NCI-H1436 treated with DMSO at 0.1 percent for 48 hours (cell line): ENCODE measurements around the gene JAKMIP3.

Experiments used
- DNase-seq: peaks from one replicate; lab custom pipeline; 2025; lab: John Stamatoyannopoulos, UW

The JAKMIP3 gene

GRCh38 chr10:132044803-132045202, 20.9 kb upstream of the JAKMIP3 start:
- DNase-seq = no peak

- no peak for DNase-seq
Measured at GRCh38 chr10:132045324-132045723, 20.4 kb upstream of the JAKMIP3 start.

- DNase-seq = no peak
Measured at GRCh38 chr10:132047575-132048293, 18.0 kb upstream of the JAKMIP3 start.

- no peak for DNase-seq
Measured at GRCh38 chr10:132048294-132048667, 17.5 kb upstream of the JAKMIP3 start.

- no peak for DNase-seq
Measured at GRCh38 chr10:132050191-132050590, 15.6 kb upstream of the JAKMIP3 start.

GRCh38 chr10:132052124-132052523, 13.6 kb upstream of the JAKMIP3 start:
- no peak for DNase-seq

DNA sequence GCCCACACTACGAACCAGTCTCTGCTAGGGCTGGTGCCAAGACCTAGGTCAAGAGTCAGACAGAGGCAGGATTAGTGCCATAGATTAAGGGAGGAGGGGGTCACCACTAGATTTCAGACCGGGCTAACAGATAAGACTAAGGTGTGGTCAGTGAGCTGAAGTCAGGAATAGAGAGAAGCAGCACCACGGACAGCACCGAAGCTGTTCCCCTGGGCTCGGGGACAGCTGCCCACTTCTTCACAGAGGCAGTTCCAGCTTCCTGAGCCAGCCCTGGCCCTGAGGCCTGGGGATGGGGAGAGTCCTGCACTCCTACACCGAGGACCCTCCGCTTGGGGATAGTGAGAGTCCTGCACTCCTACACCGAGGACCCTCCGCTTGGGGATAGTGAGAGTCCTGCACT, 11.2 kb upstream of the JAKMIP3 start:
- no peak for DNase-seq

DNA sequence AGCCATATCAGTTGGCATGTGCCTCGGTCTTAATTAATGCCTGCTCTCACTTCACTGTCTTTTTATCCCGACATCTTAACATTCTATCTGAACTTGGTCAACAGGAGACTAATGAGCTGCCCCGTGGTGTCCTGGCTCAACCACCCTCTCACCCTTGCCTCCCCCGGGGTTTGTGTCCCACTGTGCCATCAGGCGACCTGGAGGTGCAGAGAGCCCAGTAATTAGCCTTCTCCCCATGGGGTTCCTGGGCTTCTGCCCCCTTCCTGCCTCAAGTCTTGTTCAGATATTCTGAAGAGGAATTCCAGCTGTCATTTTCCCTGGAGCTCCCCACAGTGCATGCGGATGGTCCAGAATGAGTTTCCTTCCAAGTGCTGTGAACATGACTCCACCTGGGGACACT, 10.1 kb upstream of the JAKMIP3 start:
- no peak for DNase-seq

- DNase-seq = no peak
Measured at GRCh38 chr10:132056663-132057062, 9.1 kb upstream of the JAKMIP3 start.

DNA sequence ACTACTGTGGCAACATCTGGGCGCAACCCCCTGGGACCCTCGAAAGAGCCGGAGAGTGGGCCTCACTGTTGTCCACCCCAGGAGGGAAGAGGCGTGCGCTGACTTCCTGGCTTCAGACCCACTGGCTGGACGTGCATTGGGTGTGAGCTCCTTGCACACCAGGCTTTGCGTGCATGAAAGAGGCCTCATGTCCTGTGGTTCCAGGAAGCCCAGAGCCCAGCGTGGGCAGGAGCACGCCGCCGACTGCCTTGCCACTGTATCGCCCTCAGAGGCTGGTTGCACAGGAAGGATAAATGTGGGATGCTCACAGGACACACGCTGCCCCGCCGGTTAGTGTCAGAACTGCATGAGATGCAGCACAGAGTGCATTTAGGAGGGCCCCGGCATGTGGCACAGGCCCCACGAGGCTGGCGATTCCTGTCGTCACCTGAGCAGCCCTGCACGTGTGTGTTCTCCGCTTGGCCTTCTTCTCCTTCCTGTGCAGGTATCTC, 8.5 kb upstream of the JAKMIP3 start:
- DNase-seq = no peak

DNA sequence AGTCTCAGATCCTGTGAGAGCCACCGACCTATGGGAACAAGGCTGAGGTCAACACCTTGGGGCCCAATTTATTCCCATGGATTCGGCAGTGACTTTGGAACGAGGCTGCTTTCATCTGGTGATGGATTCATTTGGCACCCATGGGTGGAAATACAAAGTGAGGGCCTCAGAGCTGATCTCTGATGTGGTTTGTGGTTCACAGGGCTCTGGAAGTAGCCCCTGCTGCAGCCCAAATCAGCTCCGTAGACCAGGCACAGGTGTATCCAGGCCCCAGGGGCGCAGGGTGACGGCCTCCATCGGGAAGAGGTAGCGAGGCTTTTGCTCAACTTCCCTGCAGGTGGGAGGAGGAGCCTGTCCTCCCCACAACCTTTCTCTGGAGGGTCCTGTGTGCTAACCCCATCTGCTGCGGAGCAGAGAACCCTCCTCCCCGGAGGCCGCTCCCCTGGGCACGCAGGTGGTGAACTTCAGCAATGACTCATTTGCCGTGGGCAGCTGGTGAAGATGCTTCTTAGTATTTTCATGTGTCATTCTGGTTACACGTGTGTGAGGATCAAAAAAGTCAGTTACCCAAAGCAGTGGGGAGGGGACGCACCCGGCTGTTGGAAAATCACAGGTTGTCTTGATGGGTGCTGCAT, 7.5 kb upstream of the JAKMIP3 start:
- DNase-seq = no peak

DNA sequence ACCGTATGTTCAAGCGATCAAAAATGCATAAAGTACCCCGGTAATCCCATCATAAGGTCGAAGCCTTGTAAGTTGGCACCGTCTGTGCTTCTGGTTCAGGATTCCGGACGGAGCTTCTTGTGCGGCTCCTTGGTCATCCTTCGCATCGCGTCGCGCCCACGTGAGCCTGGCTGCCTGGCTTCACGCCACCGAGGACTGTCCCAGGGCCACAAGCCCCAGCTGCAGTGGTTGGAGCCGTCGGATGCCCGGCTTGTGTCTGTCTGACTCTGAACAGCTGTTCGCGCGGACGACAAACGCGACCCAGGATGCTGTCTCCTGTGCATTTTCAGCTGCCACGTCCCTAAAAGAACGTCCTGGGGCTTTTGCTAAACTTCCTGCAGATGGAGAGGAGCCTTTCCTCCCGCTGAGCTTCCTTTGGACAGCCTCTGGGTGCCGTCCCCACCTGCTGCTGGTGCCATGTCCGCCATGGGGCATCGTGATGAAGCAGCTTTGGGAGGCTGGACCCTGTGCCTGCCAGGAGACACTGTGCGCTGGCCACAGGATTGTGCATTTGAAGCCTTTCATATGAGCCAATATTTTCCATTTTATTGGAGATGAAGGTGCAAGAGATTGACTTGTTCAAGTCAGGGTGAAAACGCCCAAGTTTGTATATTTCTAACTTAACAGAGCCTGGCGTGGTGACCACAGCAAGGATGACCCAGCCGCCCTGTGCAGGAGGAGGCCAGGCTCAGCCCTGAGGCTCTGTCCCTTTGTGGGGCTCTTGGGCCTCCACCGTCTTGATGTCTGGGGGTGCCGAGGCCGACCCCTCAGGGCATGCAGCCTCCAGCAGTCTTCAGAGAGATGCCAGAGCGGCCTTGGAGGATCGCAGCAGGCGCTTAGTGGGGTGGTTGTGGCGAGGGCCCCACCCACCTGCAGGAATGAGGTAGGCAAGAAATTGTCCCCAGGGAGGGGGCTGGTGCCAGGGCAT, 6.7 kb upstream of the JAKMIP3 start:
- DNase-seq = no peak

DNA sequence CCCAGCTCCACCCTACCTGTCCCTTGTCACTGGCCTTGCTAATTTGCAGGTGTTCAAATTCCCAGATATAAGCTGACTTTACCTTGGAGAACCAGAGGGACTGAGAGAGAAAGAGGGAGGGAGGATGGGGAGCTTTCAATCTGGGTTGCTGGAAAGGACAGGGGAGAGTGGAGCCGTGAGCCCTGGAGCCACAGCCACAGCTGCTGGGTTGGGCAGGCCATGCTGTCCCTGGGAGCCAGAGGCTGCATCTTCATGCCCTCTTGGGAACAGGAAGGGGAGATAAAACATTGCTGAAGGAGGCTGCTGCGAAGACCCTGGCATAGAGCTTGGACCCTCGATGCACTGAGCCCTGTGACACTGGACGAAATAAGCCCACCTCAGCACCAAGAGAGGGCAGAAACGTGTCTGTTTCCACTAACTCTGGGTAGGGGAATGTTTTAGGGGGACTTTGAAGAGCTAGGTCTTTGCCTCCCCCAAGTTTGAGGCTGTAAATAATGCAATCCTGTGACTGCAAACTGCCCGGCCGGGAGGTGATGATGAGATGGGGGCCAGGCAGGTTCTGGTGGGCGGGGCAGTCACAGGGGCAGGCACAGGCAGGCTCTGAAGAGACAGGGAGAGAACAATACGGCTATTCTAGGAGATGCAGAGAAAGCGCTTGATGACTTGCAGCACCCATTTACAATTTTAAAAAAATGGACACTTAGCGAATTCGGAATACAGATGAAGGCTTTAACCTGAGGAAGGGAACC, 5.8 kb upstream of the JAKMIP3 start:
- DNase-seq = no peak

- no peak for DNase-seq
Measured at GRCh38 chr10:132061030-132061429, 4.7 kb upstream of the JAKMIP3 start.

DNA sequence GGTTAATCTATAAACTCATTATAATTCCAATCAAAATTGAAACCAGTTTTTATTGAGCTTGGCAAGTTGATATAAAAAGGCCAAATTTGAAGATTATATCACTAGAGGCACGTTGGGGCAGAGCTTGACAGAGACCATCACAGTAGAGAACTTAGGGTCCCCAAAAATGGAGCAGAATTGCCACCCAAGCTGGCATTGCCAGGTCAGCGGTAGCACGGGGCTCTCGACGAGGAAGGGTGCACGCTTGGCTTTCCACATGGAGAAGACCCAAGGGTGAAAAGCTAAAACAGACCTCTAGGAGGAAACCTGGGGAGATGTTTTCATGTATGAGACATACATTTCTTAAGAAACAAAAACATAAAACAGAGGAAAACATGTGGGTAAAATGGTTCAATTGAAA, 4.3 kb upstream of the JAKMIP3 start:
- DNase-seq = no peak

DNA sequence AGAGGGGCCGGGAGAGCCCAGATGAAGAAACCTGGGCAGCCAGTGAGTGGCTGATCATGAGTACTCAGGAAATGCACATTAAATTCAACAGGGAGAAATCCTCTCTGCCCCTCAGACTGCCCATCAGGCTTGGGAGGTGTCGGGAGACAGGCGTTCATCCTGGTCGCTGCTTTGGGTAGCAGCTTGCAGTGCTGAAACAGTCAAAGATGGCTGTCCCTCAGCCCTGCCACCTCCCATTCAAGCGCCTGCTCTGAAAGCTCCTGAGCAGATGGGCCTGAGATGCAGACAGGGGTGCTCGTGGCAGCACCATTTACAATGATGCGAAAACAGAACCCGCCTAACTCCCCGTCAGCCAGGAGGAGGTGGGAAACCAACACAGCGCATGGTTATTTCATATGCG, 3.6 kb upstream of the JAKMIP3 start:
- no peak for DNase-seq

- no peak for DNase-seq
Measured at GRCh38 chr10:132062641-132063390, 2.9 kb upstream of the JAKMIP3 start.

DNA sequence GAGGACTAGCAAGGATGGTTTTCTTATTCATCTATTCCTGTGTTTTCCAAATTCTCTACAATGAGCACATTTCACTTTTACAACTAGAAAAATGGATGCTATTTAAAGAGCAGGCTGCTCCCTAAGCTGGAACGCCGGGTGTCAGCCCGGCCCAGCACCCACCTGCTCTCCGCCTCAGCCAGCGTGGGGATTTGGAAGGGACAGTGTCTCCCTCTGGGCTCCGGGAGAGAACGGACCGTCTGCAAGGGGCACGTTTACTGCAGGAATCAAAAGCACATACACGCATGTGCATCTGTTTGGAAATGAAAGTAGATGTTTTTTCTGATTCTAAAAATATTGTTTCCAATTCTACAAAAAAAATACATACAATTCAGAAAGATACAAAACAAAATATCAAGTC, 2.3 kb upstream of the JAKMIP3 start:
- DNase-seq = no peak

- no peak for DNase-seq
Measured at GRCh38 chr10:132064082-132064755, 1.5 kb upstream of the JAKMIP3 start.

DNA sequence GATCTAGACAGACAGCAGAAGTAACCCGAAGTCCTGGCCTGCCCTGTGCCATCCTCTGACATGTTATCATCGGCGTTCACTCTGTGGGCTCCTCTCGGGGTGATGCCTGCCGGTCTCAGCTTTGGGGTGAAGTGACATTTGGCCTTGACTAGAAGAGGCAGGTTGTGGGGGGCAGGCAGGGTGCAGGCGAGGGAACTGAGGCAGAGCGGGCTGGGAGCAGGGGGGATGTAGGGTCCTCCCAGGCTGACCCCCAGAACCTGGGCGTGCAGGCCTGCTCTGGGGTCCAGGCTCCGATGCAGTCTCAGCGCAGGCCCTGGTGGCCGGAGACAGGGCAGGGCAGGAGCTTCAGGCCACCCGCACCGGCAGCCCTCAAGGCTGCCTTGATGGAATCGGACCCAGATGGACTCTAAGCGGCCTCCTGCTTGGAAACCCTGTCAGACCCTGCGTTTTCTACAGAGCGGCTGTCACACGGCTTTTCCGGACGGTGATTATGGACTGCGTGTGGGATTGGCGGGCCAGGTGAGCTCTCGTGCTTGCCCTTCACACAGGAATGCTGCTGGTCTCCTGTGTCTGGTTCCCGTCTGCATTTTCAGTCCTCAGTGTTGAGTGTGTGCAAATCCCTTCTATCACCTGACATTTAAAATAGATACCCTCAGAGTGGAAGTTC, 842 bp upstream of the JAKMIP3 start:
- no peak for DNase-seq
